SK-MEL-5 (cell line): ENCODE measurements around the gene RALA. TPM values are rescaled to one million over a fixed set of nuclear protein-coding genes. Genes with fewer than 3 reads are reported as not detected.
"Not testable (repeated sequence)": the region's sequence is repeated elsewhere in the genome, so short reads cannot be mapped to it uniquely, and the experiment has no call there.

Source experiments
- DNase-seq: peaks from one replicate; pipeline ENCODE4 v3.0.0-alpha.2; 2016; ENCODE audit warnings: low read depth, low spot score
- in situ Hi-C: cut with HindIII; loops from 2 replicates; pipeline ENCODE4 v1.10.0; 2016; ENCODE audit warnings: low sequenced_read_pairs, high pct_unique_total_duplicates, low pct_unique_long_range_greater_than_20kb
- total RNA-seq: library from RNA; depleted of rRNA; stranded (reverse); fragments of >200 nt; shearing (Covaris generic); gene quantifications from 2 replicates; pipeline ENCODE4 v1.2.3, GENCODE V29; 2014

Gene RALA
- total RNA-seq, 1 experiment from 2014 or later = 20.3 TPM

DNA sequence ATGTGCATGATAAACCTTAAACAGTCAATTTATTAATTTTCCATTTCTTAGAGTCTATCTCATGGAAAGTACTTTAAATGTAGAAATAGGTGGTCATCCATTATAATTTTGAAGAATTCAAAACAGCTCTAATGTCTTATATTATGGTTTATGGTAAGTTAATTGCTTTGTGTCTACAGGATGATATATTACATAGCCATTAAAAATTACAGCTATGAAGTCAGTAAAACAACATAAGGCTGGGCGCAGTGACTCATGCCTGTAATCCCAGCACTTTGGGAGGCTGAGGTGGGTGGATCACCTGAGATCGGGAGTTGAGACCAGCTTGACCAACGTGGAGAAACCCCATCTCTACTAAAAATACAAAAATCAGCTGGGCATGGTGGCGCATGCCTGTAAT lies 44.9 kb downstream of the RALA start:
- DNase-seq, in situ Hi-C loops: not testable (repeated sequence)

DNA sequence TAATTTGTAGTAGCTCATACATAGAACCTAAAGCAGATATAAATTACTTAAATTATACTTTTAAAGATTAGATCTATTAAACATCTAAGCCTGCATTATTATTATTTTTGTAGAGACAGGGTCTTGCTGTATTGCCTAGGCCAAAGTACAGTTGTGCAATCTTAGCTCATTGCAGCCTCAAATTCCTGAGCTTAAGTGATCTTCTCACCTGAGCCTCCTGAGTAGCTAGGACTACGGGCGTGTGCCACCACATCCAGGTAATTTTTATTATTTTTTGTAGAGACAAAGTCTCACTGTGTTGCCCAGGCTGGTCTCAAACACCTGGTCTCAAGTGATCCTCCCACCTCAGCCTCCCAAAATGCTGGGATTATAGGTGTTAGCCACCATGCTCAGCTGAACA lies 46.7 kb downstream of the RALA start:
- in situ Hi-C loops = no loop called here
- no peak for DNase-seq

DNA sequence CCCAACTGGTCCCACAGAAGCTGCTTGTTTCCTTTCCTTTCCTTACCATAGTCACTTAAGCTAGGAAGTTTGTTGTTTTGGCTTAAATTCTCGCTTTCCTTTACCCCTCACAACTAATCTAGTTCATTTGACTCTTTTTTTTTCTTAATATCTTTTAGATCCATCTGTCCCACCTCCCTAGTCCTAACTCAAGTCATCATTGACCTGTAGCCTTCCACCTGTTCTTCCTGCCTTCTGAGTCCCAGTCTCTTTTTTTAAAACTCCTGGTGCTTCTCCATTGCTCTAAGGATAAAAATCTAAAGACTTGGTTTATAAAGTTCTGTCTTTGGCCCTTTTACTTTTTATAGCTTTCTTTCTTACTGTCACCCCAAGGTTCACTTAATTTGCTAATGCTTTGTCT lies 47.6 kb downstream of the RALA start:
- no peak for DNase-seq
- in situ Hi-C loops = no loop called here

DNA sequence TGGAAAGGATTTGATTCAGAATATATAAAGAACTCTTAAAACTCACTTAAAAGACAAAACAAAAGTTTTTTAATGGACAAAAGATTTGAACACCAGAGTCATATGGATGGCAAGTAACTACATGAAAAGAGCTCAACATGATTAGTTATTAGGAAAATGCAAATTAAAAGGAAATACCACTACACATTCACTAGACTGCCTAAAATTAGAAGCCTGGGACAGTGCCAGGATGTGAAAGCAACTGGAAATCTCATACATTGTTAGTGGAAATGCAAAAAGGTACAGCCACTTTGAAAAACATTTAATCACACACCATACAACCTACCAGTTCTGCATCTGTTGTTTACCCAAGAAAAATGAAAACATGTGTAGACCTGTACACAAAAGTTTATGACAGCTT lies 48.8 kb downstream of the RALA start:
- DNase-seq = no peak
- in situ Hi-C loops = no loop called here

DNA sequence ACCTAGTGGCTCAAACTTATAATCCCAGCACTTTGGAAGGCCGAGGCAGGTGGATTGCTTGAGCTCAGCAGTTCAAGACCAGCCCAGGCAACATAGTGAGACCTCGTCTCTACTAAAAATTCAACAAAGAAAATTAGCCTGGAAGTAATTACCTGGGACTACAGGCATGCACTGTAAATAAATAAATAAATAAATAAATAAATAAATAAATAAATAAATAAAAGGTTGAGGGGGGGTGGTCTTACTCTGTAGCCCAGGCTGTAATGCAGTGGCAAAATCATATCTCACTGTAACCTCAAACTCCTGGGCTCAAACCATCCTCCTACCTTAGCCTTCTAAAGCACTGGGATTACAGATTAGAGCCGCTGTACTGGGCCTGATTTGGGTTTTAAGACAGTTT lies 50.5 kb downstream of the RALA start:
- in situ Hi-C loops = no loop called here
- no peak for DNase-seq

DNA sequence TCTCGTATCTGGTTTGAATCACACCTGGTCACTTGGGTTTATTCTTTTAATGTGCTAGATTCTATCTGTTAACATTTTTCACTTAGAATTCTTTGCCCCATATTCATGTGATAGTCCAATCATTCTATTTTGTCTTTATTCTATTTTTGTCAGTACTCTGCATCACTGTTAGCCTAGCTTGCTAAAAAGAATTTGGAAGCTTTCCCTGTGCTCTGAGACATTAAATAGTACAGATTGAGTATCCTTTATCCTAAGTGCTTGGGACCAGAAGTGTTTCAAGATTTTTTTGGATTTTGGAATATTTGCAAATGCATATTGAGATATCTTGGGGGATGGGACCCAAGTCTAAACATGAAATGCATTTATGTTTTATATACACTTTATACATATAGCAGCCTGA lies 51.0 kb downstream of the RALA start:
- in situ Hi-C loops = no loop called here
- no peak for DNase-seq

DNA sequence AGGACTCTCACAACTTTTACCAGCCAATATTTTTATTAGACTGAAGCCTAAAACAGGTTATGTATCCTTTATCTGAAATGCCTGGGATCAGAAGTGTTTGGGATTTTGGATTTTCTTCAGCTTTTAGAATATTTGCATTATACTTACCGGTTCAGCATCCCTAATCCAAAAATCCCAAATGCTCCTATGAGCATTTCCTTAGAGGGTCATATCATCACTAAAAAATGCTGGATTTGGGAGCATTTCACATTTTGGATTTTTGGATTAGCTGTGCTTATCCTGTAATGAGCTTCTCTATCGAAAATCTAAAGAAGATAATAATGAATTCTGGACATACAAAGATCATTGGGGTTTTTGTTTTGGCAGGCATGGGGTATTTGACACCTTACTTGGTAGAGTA lies 53.0 kb downstream of the RALA start:
- no peak for DNase-seq
- in situ Hi-C loops = no loop called here

DNA sequence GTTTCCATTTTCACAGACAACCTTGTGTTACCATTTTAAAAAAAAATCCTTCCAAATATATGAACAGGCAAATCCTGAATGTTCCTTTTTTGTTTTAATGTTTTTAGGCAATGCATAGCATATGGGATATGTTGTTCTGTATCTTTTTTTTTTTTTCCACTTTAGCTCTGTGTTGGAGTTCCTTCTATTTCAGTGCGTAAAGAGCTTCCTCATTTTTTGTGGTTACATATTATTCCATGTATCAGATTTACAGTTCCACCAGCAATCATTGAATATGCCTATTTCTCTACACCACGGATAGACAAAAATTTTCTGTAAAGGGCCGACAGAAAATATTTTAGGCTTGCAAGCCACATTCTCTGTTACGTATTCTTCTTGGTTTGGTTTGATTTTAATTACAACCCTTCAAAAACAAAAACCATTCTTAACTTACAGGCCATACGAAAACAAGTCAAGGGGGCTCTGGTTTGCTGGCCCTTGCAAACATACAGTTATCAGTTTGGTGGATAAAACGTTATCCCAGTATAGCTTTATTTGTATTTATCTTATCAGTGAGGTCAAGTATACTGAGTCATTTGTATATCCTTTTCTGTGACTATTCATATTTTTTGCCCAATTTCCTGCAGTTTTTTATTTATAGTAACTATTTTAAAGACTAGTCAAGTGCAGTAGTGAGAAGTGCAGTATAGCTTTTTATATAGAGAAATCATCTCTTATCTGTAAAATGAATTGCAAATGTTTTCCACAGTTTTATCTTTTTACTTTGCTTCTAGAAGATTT lies 55.7 kb downstream of the RALA start:
- no peak for DNase-seq
- in situ Hi-C loops = no loop called here

DNA sequence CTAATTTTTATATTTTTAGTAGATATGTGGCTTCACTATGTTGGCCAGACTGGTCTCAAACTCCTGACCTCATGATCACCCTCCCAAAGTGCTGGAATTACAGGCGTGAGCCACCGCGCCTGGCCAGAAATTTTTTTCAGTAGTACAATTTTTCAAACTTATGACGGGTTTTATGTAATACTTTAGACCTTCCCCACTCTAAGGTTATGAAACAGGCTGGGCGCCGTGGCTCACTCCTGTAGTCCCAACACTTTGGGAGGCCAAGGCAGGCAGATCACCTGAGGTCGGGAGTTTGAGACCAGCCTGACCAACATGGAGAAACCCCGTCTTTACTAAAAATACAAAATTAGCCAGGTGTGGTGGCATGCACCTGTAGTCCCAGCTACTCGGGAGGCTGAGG lies 56.5 kb downstream of the RALA start:
- in situ Hi-C loops, DNase-seq: not testable (repeated sequence)

DNA sequence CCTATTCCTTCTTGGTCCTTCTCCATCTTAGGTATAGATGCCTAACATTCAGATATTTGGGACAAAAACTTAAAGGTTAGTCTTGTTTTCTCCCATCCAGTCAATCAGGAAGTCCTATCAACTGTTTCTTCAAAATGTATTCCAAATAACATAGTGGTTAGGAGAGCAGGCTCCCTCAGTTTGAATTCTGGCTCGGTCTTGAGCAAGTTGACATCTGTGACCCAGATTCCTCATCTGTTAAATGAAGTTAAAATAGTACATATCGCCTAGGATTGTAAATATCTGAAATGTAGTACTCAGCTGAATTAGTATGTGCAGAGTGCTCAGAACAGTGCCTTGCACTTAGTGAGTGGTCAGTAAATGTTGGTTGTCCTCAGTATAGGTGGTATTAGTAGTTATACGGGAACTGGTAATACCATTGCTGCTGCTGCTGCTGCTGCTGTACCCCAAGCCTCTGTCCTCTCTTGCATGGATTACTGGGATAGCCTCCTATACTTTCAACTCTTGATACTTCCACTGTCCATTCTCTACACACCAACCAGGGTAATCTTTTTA lies 58.6 kb downstream of the RALA start:
- in situ Hi-C loops = no loop called here
- DNase-seq = no peak

DNA sequence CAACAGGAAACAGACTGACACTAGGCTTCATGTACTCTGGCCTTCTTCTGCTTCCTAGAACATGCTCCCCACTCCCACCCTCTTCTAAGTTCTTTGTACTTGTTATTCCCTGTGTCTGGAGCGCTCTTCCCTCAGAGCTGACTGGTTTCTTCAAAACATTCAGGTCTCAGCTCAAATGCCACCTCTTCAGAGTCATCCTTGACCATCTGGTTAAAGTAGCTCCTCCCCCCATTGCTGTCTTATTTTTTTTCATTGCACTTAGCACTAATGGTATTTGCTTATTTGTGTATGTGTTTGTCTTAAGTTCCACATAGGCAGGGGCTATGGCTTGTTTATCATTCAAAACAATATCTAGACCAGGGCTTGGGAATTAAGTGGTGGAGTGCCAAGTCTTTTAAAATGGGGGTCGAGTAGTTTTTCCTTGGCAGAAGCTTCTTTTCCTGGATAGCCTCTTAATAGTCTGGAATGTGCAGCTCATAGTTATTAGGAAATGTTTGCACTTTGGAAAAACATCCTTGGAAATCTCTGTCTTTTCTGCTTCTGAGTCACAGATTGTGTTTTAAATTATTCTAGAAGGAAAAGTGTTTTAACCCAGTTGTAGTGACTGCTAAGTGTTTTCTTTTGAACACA lies 60.0 kb downstream of the RALA start:
- in situ Hi-C loops = no loop called here
- no peak for DNase-seq

DNA sequence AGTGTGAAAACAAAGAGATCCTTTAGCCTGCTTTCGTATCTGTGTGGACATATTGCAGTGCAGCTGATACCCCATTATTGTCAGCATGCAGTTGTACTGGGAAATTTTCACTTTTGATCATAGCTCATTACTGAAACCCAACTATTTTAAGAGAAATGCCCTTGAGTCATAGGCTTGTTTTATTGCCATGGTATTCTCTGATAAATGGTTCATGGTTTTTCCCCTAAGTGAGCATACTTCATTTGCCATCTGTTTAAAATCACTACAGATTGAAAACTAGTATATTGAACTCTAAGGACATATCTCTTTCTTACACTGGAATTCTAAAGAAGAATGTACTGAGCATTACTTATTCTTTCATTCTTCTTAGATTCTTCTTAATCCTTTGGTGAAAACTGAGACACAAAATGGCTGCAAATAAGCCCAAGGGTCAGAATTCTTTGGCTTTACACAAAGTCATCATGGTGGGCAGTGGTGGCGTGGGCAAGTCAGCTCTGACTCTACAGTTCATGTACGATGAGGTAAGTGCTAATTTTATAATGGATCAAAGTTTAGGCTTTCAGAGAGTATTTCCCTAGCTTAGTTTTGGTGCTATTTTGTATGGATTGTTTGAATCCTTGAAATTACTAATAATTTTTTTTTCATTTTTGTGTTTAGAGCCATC lies 63.0 kb downstream of the RALA start:
- no peak for DNase-seq
- in situ Hi-C loops = no loop called here

DNA sequence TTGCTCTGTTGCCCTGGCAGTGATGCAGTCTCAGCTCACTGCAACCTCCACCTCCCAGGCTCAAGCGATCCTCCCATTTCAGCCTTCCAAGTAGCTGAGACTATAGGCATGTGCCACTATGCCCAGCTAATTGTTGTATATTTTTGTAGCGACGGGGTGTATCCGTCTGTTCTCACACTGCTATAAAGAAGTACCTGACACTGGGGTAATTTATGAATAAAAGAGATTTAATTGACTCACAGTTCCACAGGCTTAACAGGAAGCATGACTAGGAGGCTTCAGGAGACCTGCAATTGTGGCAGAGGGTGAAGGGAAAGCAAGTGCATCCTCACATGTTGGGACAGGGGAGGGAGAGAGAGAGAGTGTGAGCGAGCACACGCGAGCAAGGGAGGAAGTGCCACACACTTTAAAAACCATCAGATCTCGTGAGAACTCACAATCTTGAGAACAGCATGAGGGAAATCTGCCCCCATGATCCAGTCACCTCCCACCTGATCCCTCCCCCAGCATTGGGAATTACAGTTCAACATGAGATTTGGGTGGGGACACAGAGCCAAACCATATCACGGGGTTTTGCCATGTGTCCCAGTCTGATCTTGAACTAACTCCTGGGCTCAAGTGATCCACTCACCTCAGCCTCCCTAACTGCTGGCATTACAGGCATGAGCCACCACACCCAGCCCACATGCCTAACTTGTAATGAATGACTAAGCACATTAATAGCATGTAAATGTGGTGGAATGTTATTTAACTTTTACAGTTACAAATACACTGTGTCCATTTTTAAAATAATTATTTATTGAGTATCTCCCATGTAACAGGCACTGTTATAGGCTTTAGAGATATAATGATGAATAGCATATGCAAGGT lies 65.5 kb downstream of the RALA start:
- in situ Hi-C loops = no loop called here
- no peak for DNase-seq

DNA sequence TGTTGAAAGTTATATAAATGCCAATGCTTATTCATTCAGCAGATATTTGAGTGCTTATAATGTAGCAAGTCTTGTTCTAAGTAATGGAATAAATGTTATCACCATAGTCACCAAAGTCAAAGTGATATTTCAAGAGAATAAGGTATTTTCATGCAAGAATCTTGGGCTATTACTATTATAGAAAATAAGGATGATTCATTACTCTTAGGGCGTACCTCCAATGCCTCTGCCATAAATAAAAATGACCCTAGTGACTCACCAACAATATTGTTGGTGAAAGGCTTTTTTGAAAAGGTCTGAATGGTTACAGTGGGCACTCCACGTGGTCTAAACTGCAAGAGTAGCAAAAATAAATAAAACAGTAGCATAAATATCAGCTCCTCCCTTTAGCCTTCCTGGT lies 68.4 kb downstream of the RALA start:
- DNase-seq = no peak
- in situ Hi-C loops = no loop called here

DNA sequence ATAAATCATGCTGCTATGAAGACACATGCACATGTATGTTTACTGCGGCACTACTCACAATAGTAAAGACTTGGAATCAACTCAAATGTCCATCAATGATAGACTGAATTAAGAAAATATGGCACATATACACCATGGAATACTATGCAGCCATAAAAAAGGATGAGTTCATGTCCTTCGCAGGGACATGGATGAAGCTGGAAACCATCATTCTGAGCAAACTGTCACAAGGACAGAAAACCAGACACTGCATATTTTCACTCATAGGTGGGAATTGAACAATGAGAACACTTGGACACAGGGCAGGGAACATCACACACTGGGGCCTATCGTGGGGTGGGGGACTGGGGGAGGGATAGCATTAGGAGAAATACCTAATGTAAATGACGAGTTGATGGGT lies 69.7 kb downstream of the RALA start:
- in situ Hi-C loops, DNase-seq: not testable (repeated sequence)

DNA sequence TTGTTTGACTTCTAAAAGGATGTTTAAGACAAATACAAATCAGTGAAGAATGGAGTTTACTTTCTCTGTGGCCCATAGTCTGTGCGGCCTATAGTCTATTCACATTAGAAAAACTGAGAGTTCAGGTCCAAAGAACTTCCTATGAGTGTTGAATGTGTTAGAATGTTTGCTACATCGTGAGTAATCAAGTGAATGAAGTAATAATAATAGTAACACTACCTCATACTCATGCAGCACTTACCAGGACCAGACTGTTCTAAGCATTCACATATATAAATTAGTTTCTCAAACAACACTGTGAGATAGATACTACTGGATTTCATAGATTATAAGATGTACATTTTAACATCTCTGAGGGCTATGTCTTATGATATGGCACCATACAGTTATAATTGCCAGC lies 70.4 kb downstream of the RALA start:
- in situ Hi-C loops = no loop called here
- no peak for DNase-seq

DNA sequence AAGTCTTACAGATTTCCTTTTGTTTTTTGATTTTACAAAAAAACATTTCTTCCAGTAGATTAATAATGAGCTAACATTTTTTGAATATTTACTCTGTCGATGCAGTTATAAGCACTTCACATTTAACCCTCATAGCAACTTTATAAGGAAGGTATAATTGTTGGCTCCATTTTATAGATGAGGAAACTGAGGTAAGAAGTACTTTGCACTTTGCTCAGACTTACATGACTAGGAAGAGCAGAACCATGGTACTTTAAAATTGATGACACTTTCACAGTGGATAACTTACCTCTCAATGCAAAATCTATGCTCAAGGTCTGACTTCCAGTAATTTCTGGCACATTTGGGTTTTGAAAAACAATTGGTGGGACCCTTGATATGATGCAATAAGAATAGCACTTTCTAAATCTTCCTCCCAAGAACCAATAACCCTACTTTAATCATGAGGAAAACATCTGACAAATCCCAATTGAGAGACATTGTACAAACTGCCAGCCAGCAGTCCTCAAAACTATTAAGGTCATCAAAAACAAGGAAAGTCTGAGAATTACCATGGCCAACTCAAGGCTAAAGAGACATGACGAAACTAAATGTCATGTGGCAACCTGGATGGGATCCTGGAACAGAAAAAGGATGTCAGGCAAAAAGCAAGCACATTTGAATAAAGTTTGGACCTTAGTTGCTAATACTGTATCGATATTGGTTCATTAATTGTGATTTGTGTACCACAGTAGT lies 72.6 kb downstream of the RALA start:
- no peak for DNase-seq
- in situ Hi-C loops = no loop called here
